ENCODE data around the gene WWP2.
A peak's percentile ranks its signal among the peaks of the same experiment; 100 is the strongest.

The WWP2 gene

DNA sequence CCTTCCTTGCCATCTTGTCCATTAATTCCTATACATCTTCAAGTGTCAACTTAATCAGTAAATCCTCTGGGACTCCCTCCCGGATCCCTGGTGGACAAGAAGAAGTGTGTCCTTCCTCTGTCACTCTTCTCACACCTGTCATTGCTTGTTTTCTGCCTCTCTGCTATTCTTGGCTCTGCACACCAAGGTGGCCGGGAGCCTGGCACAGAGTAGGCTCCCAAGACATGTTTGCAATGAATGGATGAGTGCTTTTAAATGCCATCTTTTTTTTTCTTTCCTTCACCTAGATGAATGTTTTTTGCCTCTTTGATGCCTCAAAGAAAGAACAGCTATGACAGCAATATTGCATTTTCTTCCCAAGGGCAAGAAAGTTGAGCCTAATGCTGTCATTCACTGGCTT, 131.0 kb downstream of the WWP2 start:
- no peak for DNase-seq

DNA sequence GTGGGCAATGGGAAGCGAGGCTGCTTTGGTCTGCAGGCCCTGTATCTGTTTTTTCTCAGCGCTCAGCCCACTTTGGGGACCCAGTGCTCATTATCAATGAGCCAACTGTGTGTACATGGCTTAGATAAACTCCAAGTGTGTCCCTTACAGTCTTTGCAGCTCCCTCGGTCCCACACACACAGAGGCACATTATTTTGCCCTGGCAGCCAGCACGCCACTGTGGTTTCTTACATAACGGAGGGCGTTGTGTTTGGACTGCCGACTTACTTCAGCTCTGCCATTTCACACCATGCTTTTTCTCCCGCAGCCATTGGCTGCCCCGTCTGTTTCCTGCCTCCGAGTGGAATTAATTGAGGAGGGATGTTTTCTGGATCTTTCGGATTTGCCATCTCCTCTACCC, 132.5 kb downstream of the WWP2 start:
- DNase-seq, result no peak

DNA sequence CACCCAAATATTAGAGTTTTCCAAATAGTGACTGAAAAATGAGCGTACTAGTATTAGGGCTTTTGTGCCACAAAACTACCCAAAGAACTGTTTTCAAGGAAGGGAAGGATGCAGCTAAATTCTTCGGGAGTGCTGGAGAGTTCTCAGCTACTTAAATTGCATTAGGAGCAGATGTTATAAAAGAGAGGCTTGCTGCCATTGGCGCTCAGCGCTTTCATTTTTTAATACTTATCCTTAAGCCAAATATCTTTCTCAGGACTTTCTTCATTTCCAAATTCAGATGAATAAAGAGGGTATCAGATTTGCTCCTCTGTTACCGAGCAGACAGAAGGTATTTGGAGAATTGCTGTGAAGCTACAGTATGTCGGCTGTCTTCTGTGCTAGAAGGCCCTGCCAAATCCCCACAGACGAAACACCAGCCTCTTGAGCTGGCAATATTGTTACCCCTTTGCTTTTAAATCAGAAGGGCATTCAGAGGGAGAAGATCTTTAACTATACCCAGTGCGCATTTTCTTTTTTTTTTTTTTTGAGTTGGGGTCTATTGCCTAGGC, 141.8 kb downstream of the WWP2 start:
- no peak for DNase-seq

DNA sequence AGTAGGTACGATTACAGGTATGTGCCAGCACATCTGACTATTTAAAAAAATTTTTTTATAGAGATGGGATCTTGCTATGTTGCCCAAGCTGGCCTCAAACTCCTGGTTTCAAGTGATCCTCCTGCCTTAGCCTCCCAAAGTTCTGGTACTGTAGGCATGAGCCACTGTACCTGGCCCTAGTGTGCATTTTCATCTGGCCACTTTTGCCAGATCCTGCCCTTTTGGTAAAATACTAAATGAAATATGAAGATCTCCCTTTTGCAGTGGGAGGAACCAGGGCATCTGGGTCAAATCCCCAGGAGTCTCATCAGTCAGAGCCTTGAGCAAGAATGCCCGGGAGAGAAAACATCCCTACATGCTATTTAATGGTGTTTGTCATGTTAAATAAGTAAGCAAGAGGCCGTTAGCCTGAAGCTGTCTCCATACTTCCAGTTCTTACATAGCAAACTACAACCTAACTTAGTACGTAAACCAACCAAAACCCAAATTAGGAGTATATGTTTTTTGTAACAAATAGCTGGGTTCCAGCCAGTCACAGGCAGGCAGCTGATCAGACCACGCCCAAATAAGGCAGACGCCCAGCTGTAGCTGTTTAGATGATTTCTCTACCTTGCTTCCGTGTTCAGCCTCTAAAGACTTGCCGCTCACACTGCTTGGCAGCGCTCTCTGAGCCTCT, 142.5 kb downstream of the WWP2 start:
- DNase-seq, result no peak

DNA sequence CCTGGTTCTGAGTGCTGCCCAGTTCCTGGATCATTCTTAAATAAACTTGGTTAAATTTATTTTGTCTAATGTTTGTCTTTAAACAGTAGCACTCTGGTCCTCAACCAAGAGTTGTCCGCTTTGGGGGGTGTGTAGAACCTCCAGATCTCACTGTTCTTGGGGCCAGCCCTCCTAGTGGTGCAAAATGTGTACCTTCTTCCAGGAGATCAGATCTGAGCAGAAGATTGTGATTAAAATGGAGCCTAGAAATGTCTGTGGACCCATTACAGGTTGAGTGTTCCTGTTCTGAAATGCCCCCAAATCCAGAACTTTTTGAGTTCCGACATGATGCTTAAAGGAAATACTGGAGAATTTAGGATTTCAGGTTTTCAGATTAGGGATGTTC, 143.0 kb downstream of the WWP2 start:
- no peak for DNase-seq

DNA sequence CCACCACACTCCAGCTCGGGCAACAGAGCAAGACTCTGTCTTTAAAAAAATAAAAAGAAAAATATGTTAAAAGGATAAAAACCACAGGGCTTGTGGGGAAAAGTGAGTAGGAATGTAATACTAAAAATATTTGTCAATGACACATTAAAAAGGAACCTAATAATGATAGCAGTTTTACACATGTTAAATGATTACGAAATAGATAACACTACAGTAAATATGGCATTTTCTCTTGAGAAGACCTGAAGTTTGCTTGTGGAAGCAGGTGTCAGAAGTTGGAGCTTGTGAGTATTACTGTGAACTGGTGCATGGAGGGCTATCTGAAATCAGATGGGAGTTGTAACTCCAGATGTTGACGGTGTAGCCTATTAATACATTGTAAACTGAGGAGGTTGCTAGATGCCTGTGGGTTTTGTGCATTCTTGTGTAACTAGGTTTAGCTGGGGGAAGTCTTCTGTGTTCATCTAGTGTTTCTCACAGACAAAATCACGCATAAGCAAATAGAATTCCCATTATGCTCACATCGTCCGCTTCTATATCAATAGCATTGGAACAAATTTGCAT, 144.8 kb downstream of the WWP2 start:
- DNase-seq, result no peak

DNA sequence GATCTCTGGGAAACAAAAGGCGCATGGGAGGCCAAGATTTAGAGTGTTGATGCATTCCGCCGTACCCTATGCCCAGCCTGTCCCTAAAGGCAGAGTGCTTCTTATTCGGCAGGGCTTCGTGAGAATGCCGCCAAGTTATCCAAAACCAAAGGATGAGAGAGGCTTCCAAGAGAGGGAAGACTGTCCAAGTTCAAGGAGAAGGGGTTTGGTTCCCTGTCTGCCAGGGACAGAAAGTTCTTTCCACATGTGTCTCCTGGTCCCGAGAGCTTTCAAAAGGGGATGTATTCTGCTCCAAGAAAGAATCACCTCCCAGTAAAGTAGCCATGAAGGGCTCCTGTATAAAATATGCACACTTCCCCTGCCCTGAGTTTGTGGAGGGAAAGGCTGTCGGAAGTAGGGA, 146.9 kb downstream of the WWP2 start:
- no peak for DNase-seq

DNA sequence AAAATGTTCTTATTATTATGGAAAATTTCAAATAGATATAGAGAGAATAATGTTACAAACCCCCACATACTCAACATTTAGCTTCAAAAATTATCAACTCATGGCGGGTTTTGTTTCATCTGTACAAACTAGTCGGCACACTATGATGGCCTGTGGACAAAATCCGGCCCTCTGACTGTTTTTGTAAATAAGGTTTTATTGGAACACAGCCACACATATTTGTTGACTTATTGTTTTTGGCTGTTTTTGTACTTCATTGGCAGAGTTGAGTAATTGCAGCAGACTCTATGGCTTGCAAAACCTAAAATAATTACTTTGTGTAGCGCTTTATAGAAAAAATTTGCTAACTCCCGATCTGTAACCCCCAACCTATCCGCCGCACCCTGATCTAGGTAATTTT, 147.6 kb downstream of the WWP2 start:
- no peak for DNase-seq

DNA sequence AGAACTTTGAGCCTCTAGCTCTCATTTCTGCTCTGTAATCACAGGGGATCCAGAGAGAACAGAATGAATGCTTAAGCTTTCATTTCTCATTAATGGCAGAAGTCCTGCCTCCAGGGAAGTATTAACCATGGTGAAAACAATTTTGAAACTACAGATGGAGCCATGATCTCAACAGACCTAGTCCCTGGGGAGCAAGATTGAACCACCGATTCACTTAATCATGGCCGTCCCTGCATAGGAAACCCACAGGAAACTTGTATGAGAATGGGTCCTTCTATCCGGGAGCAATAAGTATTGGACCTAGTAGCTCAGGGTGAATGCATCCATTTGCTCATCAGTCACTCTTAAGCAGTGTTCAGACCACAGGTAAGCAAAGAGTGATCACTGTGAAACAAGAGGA, 148.8 kb downstream of the WWP2 start:
- DNase-seq, result no peak

DNA sequence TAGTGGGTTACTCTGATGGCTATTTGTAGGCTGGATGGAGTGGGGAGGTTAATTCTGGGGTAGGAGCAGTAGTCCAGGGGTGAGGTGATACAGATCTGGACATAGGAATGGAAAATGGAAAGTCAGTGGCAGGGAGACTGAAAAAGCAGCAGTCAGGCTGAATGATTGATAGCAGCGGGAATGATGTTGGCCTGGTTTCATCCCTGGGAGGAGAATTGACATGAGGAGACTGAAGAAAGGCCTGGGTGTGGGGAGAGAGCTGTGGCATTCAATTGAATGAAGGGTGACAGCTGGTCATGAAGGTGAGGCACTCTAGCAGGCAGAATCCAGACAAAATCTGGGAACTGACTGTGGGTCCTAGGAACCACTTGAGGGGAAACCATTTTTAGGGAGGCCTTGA, 154.3 kb downstream of the WWP2 start:
- no peak for DNase-seq

DNA sequence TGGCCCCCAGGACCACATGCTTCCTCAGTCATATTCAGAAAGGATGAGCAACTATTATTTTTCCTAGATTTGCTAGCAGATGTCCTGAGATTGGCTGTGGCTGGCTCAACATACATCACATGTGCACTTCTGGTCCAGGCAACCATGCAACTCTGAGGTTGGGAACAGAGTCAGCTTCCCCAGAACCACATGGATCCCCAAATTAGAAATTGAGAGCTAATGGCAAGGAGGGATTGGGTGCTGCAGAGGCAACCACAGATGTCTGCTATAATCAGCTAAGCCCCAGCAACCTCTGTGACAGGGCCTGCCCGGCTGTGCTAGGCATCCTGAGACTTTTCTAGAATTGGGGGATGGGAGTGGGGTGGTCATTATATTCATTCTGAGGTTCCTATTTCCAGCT, 155.2 kb downstream of the WWP2 start:
- no peak for DNase-seq

DNA sequence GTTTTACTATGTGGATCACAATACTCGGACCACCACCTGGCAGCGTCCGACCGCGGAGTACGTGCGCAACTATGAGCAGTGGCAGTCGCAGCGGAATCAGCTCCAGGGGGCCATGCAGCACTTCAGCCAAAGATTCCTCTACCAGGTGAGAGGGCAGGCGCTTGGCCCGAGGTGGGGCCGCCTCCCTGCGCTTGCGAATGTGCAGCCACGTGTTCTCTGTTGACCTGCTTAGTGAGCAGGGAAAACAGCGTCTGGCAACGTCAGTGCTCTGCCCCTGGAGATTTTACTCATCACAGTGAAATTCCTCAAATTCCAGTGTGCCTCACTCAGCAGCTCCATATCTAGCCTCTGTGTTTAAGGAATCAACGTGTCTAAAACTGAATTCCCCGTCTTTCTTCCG, 155.6 kb downstream of the WWP2 start:
- no peak for DNase-seq

DNA sequence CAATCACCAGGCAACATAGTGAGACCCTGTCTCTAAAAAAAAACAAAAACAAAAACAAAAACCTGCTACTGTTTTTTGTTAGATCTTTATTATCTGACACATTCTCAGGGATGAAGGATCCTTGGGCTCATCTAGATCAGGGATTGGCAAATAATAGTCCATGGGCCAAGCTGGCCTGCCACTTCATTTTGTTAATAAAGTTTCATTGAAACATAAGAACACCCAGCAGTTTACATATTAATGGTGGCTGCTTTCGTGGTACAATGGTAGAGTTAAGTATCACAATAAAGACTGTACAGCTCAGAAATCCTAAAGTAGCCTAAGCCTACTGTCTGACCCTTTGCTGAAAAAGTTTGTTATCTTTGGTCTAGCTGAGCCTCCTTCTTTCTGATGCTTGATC, 156.1 kb downstream of the WWP2 start:
- DNase-seq, result no peak

DNA sequence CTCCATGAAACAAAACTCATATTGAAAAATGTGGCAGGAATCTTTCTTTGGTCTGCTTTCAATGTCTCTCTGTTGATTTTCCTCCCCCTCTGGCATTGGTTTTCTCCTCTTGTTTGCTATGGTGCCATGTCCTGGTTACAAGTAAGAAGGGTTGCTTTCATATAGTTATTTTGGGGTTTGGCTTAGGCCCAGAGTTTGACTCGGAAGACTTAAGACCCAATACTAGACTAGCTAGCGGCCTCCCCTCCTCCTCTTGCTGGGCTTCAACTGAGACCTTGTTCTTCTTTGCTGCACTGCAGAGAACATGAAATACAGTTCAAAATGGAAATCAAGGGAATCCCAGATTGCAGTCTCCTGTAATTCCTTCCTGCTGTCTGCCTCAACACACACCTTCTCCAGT, 159.0 kb downstream of the WWP2 start:
- DNase-seq, result no peak

DNA sequence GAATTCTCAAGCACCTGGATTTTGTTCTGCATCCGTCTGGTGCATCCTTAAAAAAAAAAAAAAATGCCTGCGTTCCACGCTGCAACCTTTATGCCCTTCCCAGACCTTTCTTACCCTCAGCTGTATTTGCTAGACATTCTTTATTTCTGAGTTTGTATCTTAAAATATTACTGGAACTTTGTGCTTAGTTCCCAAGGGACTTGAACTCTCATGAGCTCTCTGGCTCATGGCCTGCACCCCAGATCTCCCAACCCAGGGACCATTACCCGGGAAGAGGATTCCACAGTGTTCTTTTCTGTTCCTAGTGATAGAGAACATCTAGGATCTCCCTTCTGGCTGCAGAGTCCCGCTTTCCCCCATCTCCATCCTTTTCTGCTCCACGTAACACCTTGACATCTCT, 160.1 kb downstream of the WWP2 start:
- no peak for DNase-seq

DNA sequence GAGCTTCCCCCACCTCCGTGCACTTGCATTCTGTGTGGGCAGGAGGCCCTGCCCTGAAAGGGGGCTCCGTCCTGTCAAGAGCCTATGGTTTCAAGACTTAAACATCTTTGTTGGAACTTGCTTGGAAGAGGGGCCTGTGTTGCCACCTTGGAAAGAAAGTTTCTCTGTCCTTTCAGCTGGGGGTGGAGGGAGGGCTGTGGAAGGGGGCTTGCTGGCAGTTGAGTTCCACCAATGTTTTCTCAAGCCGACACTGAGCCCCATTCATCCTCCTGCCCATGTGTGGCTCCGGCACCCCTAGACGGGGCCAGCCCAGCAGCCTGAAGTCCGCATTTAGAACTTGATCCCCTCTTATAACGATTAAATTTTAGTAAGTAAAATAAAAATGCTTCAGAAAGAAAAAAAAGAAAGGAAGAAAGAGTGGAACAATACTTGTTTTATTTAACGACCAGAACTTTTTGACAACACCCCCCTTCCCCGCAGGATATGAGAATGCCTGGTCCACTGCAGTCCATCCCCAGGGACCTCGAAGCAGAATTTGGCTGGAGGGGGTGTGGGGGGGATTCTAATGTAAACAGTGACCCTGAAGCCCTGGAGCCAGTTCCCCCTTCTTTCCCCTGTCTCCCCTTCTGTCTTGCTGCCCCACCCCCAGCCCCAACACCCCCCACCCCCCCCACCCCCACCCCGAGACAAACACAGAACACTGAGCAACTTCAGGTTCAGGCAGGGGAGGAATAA, 162.1 kb downstream of the WWP2 start:
- no peak for DNase-seq

DNA sequence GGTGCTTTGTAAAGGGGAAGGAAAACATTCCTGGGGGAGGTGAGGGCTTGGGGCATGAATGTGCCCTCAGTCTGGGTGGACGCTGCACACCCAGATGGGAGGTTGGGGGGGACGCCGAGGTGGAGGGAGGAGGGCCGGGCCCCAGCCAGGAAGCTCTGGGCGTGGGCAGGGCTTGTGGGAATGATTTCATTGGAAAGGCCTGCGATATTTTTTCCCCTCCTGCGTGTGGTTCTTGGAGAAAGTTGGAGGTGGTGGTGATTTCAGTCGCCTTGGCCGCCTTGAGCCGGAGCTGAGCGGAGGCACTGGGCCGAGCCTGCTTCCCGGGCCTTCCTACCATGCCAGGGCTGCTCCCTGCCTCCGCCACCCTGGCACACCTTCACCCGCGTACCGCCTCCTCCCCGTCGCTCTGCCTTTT, 162.7 kb downstream of the WWP2 start:
- no peak for DNase-seq

DNA sequence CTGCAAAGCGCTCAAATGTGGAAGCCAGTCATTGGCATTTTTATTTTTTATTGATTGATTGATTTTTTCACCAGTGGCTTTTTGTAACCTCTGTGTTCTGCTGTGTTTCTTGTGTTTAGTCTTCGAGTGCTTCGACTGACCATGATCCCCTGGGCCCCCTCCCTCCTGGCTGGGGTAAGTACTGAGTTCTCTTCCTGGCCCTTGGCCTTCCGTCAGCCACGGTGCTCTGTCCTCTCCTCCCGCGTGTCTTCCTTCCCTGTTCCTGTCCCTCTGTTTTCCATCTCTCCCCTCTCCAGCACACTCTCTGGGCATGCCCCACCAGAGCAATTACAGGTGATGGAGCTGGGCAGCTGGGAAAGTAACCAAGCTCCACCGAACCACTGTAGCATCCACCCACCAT, 163.2 kb downstream of the WWP2 start:
- no peak for DNase-seq

DNA sequence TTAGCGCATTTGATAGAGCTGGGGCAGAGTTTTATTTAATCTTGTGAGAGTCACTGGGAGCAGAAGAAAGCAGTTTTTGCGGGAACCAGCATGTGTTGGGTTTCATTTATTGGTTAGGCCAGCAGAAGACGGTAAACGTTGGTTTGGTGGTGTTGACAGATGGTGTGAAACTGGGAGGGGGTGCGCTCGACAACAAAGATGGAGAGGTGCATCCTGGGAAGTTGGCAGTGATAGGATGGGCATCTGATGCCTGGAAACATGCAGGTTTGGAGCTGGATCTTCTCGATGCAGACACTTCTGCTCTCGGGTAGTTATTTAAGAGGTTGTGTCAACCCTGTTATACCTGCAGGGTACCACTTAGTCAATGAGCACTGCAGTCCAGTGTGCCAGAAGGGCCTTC, 164.1 kb downstream of the WWP2 start:
- DNase-seq, result no peak

DNA sequence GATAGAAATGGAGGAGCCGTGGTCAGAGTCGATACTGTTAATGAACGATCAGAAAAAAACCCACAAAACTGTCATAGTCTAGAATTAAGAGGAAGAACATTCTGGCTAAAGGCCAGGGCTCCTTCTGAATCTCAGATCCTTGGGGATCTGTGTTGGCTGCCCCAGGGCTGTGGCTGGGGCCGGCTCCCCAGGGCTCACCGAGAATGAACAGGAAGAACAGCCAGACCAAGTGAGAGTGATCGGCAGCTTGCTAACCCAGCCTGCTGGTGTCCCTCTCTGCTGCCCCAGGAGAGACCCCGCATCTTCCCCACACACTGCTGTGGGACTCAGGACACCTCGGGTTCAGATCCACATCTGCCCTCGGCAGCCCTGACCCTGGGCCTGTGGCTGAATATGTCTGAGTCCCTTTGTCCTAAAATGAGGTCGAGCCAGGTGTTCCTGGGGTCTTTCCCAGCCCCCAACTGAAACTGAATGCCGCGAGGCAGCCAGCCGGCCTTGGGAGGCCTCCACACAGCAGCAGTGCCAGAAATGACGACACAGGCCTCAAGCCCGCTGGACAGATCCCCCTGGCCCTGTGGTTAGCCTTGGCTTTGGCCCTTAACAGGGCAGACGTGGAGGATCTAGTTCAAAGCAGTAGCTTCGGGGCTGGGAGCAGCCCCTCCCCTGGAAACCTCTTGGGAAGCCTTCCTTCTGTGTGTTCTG, 165.1 kb downstream of the WWP2 start:
- no peak for DNase-seq

DNA sequence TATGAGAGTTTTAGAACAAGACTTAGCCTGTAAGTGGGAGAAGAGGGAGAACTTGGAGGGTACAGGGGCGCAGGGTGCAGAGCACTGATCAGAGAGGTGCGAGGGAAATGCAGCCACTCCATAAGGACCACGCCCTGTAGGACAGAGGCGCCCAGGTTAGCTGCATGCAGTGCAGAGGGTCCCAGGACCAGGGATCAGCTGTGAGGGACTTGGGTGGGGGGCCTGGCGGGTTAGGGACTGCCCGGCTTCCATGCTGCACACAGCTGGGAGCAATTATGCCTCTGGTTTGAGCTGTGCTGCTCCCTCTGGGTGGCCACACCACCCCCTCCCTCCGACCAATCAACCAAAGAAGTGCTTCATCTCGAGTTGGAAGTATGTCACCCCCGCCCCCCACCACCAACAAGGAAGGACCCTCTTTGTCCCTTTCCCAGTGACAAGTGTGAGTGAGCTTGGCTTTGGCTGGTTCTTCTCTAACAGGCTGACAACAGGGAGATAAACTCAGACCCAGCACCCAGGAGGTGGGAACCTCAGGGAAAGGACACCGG, 166.8 kb downstream of the WWP2 start:
- DNase-seq, result no peak

DNA sequence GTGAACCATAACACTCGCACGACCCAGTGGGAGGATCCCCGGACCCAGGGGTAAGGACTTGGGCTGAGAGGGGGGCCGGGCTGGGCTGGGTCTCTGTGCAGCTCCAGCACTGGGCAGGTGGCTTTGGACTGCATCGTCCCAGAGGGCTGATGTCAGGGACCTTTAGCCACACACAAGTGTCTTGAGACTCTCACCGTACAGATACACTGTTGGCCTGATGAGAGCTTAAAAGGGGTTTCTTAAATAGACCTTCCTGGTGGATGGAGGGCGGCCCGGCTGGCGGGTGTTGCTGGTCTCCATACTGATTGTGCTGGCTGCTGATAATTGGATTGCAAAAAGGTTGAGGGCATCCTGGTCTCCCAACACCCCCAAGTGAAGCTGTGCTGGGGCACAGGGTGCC, 167.3 kb downstream of the WWP2 start:
- DNase-seq, result no peak

DNA sequence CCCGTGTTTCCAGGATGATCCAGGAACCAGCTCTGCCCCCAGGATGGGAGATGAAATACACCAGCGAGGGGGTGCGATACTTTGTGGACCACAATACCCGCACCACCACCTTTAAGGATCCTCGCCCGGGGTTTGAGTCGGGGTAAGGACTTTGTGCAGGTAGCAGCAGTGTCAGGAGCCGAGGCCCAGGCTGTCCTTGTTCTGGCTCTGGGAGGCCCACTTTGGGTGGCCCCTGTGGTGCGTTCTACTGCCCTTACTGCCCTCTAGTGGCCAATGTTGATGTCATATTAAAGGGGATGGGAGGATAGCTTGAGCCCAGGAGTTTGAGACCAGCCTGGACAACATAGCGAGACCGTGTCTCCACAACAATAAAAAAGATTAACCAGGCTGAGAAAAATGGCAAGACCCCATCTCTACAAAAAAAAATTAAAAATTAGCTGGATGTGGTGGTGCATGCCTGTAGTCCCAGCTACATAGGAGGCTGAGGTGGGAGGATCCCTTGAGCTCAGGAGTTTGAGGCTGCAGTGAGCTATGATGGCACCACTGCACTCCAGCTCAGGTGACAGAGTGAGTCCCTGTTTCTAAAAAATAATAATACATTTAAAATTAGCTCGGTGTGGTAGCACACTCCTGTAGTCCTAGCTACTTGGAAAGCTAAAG, 168.1 kb downstream of the WWP2 start:
- DNase-seq, result peak; percentile 41 to 59

Data from CD4-positive, alpha-beta T cell treated with Interleukin-1 beta for 1 hour (primary cell).